ENCODE measurements around the gene TAL1. TPM values are rescaled to one million over a fixed set of nuclear protein-coding genes. Genes with fewer than 3 reads are reported as not detected.

Gene TAL1
- total and polyA plus RNA-seq, 2 of the 8 experiments (the other 6 are each of a cell fraction or from before 2014, with no cell fraction given) = 0.09 to 0.15 TPM

- Histone ChIP-seq H2BK5ac (ENCODE audit: low read depth, low read length) (no peak overlapping the region), H3K27ac (ENCODE audit: low read depth, low read length) (no peak overlapping the region), H4K5ac (ENCODE audit: insufficient read length, low read depth, low read length) (no peak overlapping the region), H3K9me3 (ENCODE audit: insufficient read depth in 2 of 2, low read depth in 1 of 2, low read length in 1 of 2) (no peaks in the 10 kb centered on the region), H3K27me3 (replicated peaks in 1 of 4; ENCODE audit: control insufficient read depth in 3 of 4, extremely low read depth in 1 of 4, insufficient read depth in 3 of 4, low read length in 3 of 4) (peaks cover 0 to 22% (median 16%) of the 10 kb centered on the region in 4 experiments; a peak in 3 of 7 replicates), H3K4me2 (ENCODE audit: insufficient read depth in 1 of 2, low read depth in 2 of 2, low read length in 2 of 2) (no peak overlapping the region), H3K9ac (replicated peaks in 1 of 4; ENCODE audit: extremely low read depth in 1 of 4, low read depth in 3 of 4, low read length in 3 of 4) (no peak overlapping the region), H2BK15ac (ENCODE audit: low read length) (no peak overlapping the region), H2BK20ac (ENCODE audit: low read length) (no peak overlapping the region), H3K4ac (replicated peaks; ENCODE audit: insufficient read length, low read depth, low read length) (no peak overlapping the region), H4K20me1 (replicated peaks in 1 of 2; ENCODE audit: control insufficient read depth in 1 of 2, insufficient read depth in 2 of 2, low read length in 2 of 2) (no peaks in the 10 kb centered on the region), H3K4me1 (replicated peaks in 1 of 4; ENCODE audit: control insufficient read depth in 3 of 4, insufficient read depth in 4 of 4, low read length in 3 of 4) (peaks cover 0 to 5% (median 2%) of the 10 kb centered on the region in 4 experiments; a peak in 3 of 7 replicates), H2BK12ac (ENCODE audit: low read depth, low read length) (no peak overlapping the region; the same call in 1 of the 2 replicates), H3K4me3 (ENCODE audit: extremely low read depth in 1 of 4, insufficient read depth in 2 of 4, low read depth in 3 of 4, low read length in 4 of 4) (no peak overlapping the region), H2AFZ (ENCODE audit: low read length) (no peak overlapping the region), H4K91ac (replicated peaks; ENCODE audit: insufficient read length, low read length) (no peak overlapping the region), H3K79me2 (ENCODE audit: control insufficient read depth in 1 of 2, insufficient read depth in 2 of 2, low read length in 2 of 2) (no peaks in the 10 kb centered on the region), H3K18ac (ENCODE audit: extremely low read depth, low read length) (no peak overlapping the region), H2AK5ac (ENCODE audit: low read depth, low read length) (no peak overlapping the region), H3K14ac (ENCODE audit: insufficient read length) (no peak overlapping the region), H3K23ac (ENCODE audit: insufficient read length) (no peak overlapping the region), H3K23me2 (ENCODE audit: low read depth, low read length) (no peaks in the 10 kb centered on the region), H4K8ac (ENCODE audit: extremely low read depth, insufficient read depth, low read length) (no peak overlapping the region), H3K36me3 (ENCODE audit: control insufficient read depth in 2 of 4, insufficient read depth in 4 of 4, low read length in 3 of 4) (no peaks in the 10 kb centered on the region), H2BK120ac (replicated peaks; ENCODE audit: low read depth, low read length) (no peak overlapping the region), H3K79me1 (ENCODE audit: low read depth, low read length) (no peaks in the 10 kb centered on the region), H3K56ac (replicated peaks; ENCODE audit: insufficient read length, low read depth, low read length) (no peak overlapping the region)
- FAIRE-seq (no peak), DNase-seq (ENCODE audit: low read depth in 1 of 2, low spot score in 2 of 2) (no peak)
- WGBS, 2 experiments (ENCODE audit: extremely low coverage in 1 of 2, insufficient coverage in 1 of 2, insufficient read length in 1 of 2, insufficient replicate concordance in 2 of 2, low coverage in 1 of 2, low lambda C conversion rate in 2 of 2, missing lambda C conversion rate in 1 of 2) = 84% methylated on average over 4 of the region's 4 CpGs; no CpG with 5 or more reads in 1 of the 2 experiments
- POLR2A ChIA-PET (ENCODE audit: partially characterized antibody) = no interaction called here
- CTCF ChIA-PET (ENCODE audit: partially characterized antibody) = interaction anchor here (1.2 to 14.2 kb wide), 3 partner anchors 20 to 66 kb away, joined by 3 to 176 read pairs (median 8); no protein-coding TSS in a partner anchor
- TF ChIP-seq POLR2A (IDR thresholded peaks at IDR 0.05; ENCODE audit: control extremely low read depth in 1 of 2, low read depth in 2 of 2, low read length in 2 of 2) (no peak), HDAC6 (IDR thresholded peaks at IDR 0.05; ENCODE audit: low read depth, low read length) (no peak), BACH1 (IDR thresholded peaks at IDR 0.05; ENCODE audit: low read length) (no peak)
Measured at GRCh38 chr1:47198214-47198613, 33.8 kb downstream of the TAL1 start.

Data from H1 (cell line).